Endothelial cell of umbilical vein (primary cell): ENCODE results near the gene TXNDC17. TPM values are rescaled to one million over a fixed set of nuclear protein-coding genes. Genes with fewer than 3 reads are reported as not detected.

Experiments used
- BruUV-seq: library from RNA; stranded (reverse); fragments of 400-500 nt; replicated peaks from 2 replicates; lab custom pipeline; 2021; lab: Mats Ljungman, UMichigan
- CTCF ChIA-PET: fragments of 300-600, 350-600 bp; sonication (Branson Sonifier 250); formaldehyde crosslinking; loops from one replicate; lab custom pipeline; 2021; ENCODE audit warnings: antibody characterized with exemption, inconsistent platforms; lab: Charles Lee
- POLR2A ChIA-PET: fragments of 300-600, 350-600 bp; sonication (Branson Sonifier 250); formaldehyde crosslinking; loops from one replicate; lab custom pipeline; 2021; ENCODE audit warnings: antibody characterized with exemption, inconsistent platforms; lab: Charles Lee
- DNase-seq: peaks from one replicate; pipeline ENCODE4 v3.0.0-alpha.2; 2011; ENCODE audit warnings: low read depth, low spot score
- FAIRE-seq: peaks from 2 replicates; lab custom pipeline; 2011; peaks lifted over from hg19 to GRCh38; lab: Jason Lieb, UNC
- H2AFZ ChIP-seq: 2 replicates; pipeline ENCODE4 v1.6.0; 2012; ENCODE audit warnings: low read depth, low read length, control low read depth, inconsistent platforms
- H3K27ac ChIP-seq: 2 replicates; pipeline ENCODE4 v1.5.1; 2011; ENCODE audit warnings: low read depth, mild to moderate bottlenecking, control low read depth, low read length, moderate library complexity; ENCODE audit not compliant: insufficient read depth
- H3K27me3 ChIP-seq, 2 experiments: 2 replicates each; pipeline versions ENCODE4 v1.6.0 to v1.6.1; 2011; ENCODE audit warnings: low read length in 2 of 2, mixed read lengths in 1 of 2; ENCODE audit not compliant: control insufficient read depth in 2 of 2, insufficient read depth in 2 of 2
- H3K36me3 ChIP-seq, 2 experiments: 2 replicates in 1 of 2; 3 replicates in 1 of 2; pipeline ENCODE4 v1.5.1; 2011; ENCODE audit warnings: low read length in 2 of 2, mild to moderate bottlenecking in 1 of 2, moderate library complexity in 1 of 2; ENCODE audit not compliant: control insufficient read depth in 2 of 2, insufficient read depth in 2 of 2; ENCODE audit errors: extremely low read depth in 1 of 2
- H3K4me1 ChIP-seq: 3 replicates; pipeline ENCODE4 v1.5.1; 2011; ENCODE audit warnings: mild to moderate bottlenecking, low read length; ENCODE audit not compliant: control insufficient read depth, insufficient read depth; ENCODE audit errors: extremely low read depth
- H3K4me2 ChIP-seq: 2 replicates; pipeline ENCODE4 v1.6.1; 2011; ENCODE audit warnings: low read length, control low read depth, mixed read lengths; ENCODE audit not compliant: insufficient read depth
- H3K4me3 ChIP-seq, 3 experiments: fragments of 200-600 bp in 1 of 3; sonication (generic), shearing (Covaris generic) in 1 of 3; replicated peaks in 1 of 3; 2 replicates each; pipeline ENCODE4 v1.5.1; 2011 to 2016; ENCODE audit warnings: control low read depth in 3 of 3, low read length in 3 of 3, mild to moderate bottlenecking in 2 of 3, inconsistent platforms in 1 of 3, low read depth in 1 of 3, moderate library complexity in 1 of 3; ENCODE audit not compliant: insufficient read depth in 1 of 3
- H3K79me2 ChIP-seq: 2 replicates; pipeline ENCODE4 v1.6.0; 2012; ENCODE audit warnings: low read length, inconsistent platforms; ENCODE audit not compliant: control insufficient read depth, insufficient read depth
- H3K9ac ChIP-seq: replicated peaks from 2 replicates; pipeline ENCODE3; 2011; ENCODE audit warnings: low read length, control low read depth; ENCODE audit not compliant: insufficient read depth; ENCODE audit errors: extremely low read depth
- H3K9me1 ChIP-seq: replicated peaks from 3 replicates; pipeline ENCODE4 v1.6.0; 2011; ENCODE audit warnings: mild to moderate bottlenecking, low read length; ENCODE audit not compliant: control insufficient read depth, insufficient read depth; ENCODE audit errors: extremely low read depth
- H3K9me3 ChIP-seq: replicated peaks from 2 replicates; pipeline ENCODE4 v1.5.1; 2012; ENCODE audit warnings: low read length, inconsistent platforms; ENCODE audit not compliant: control insufficient read depth, insufficient read depth
- H4K20me1 ChIP-seq: replicated peaks from 2 replicates; pipeline ENCODE3; 2011; ENCODE audit warnings: mild to moderate bottlenecking, low read length; ENCODE audit not compliant: control insufficient read depth, insufficient read depth; ENCODE audit errors: extremely low read depth
- EZH2 ChIP-seq: IDR thresholded peaks from 2 replicates; pipeline ENCODE4 v1.6.1; 2012; ENCODE audit warnings: borderline replicate concordance, low read depth, mild to moderate bottlenecking, moderate library complexity, low read length, inconsistent platforms; ENCODE audit not compliant: severe bottlenecking
- FOS ChIP-seq: IDR thresholded peaks from 2 replicates; pipeline ENCODE4 v1.6.1; 2011; ENCODE audit warnings: mild to moderate bottlenecking, low read length, moderate library complexity, borderline replicate concordance; ENCODE audit not compliant: insufficient read depth
- GATA2 ChIP-seq: IDR thresholded peaks from 2 replicates; pipeline ENCODE4 v1.7.0; 2011; ENCODE audit warnings: low read depth, mild to moderate bottlenecking, moderate library complexity, mixed read lengths, low read length; ENCODE audit not compliant: insufficient read length, insufficient read depth
- JUN ChIP-seq: IDR thresholded peaks from 2 replicates; pipeline ENCODE4 v1.6.1; 2011; ENCODE audit warnings: borderline replicate concordance, low read depth; ENCODE audit not compliant: insufficient read length, insufficient read depth
- MYC ChIP-seq: IDR thresholded peaks from one replicate; pipeline ENCODE4 v1.6.1; 2011; ENCODE audit warnings: mild to moderate bottlenecking, low read depth, low read length
- POLR2A ChIP-seq: IDR thresholded peaks from 2 replicates; pipeline ENCODE4 v1.6.1; 2012; ENCODE audit warnings: low read depth, mild to moderate bottlenecking, control low read depth, low read length
- POLR2AphosphoS5 ChIP-seq: IDR thresholded peaks from 2 replicates; pipeline ENCODE4 v1.6.1; 2012; ENCODE audit warnings: low read depth, mild to moderate bottlenecking, control low read depth, low read length, moderate library complexity; ENCODE audit not compliant: insufficient read depth
- dilution Hi-C: fragments of 300-500 bp; cut with MboI; formaldehyde crosslinking; loops from one replicate; pipeline ENCODE4 v1.15.0; 2019; ENCODE audit warnings: low sequenced_read_pairs; ENCODE audit not compliant: extremely low pct_ligation_motif_present
- intact Hi-C: fragments of 100-400 bp; cut with micrococcal nuclease; formaldehyde crosslinking; loops from one replicate; pipeline ENCODE4 v1.10.0; 2022
- polyA plus RNA-seq, 4 experiments: library from polyadenylated mRNA; depleted of rRNA in 3 of 4; stranded (reverse) in 3 of 4; unstranded in 1 of 4; fragments of >200 nt; gene quantifications; 2 replicates each; pipeline versions ENCODE4 v1.2.1 to v1.2.3, GENCODE V29; 2011 to 2012; ENCODE audit warnings: missing spikeins in 1 of 4
- total RNA-seq: library from RNA; stranded (reverse); gene quantifications from 2 replicates; pipeline ENCODE4 v1.2.3, GENCODE V29; 2021
- TF ChIP-seq, protein P1 (sequence below): IDR thresholded peaks from 2 replicates; pipeline ENCODE4 v1.6.1; 2011; ENCODE audit not compliant: insufficient read depth, insufficient read length
- TF ChIP-seq, protein P2 (sequence below), 2 donors: IDR thresholded peaks; 1 replicate in 1 of 2; 2 replicates in 1 of 2; pipeline ENCODE4 v1.5.1; 2011; ENCODE audit warnings: low read length in 2 of 2, mild to moderate bottlenecking in 2 of 2, moderate library complexity in 2 of 2, control low read depth in 1 of 2, inconsistent platforms in 1 of 2, low read depth in 1 of 2; ENCODE audit not compliant: insufficient read depth in 1 of 2; ENCODE audit errors: extremely low read depth in 1 of 2

TXNDC17 gene
- total and polyA plus RNA-seq, 2 donors (not counting 3 experiments of a cell fraction or from before 2014, with no cell fraction given), result 101 to 297 TPM

DNA sequence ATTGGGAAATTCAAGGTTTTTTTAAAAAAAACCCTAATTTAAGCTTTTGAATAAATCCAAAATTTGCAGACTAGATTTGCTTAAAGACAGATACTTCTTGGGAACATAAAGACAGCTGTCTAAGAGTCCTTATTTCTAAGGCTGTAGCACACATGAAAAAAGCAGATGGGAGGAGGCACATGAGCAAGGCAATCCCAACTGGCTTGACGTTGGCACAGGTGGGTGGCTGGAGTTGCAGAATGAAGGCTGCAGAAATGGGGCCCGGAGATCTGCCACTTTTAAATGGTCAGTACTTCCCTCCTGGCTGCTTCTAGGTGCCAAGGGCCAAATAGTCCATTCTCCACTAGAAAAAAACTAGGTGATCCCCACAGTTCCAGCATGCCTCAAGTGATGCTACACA lies 4.8 kb upstream of the TXNDC17 start:
- H3K79me2 ChIP-seq, result peaks cover 24% of the 10 kb centered on the region
- H3K4me1 ChIP-seq, result peaks cover 7% of the 10 kb centered on the region
- FAIRE-seq (no peak), DNase-seq (no peak)
- intact Hi-C loops, result no loop called here
- no peak overlapping the region for H3K4me3 ChIP-seq
- H3K27ac ChIP-seq, result no peak overlapping the region
- H3K9me3 ChIP-seq, result no peaks in the 10 kb centered on the region
- no peak overlapping the region for H2AFZ ChIP-seq
- peaks cover 0 to 6% of the 10 kb centered on the region in 2 experiments for H3K36me3 ChIP-seq
- TF ChIP-seq GATA2 (no peak), POLR2AphosphoS5 (no peak), FOS (no peak), EZH2 (no peak), MYC (no peak), POLR2A (no peak), JUN (no peak)
- TF ChIP-seq, protein P1, sequence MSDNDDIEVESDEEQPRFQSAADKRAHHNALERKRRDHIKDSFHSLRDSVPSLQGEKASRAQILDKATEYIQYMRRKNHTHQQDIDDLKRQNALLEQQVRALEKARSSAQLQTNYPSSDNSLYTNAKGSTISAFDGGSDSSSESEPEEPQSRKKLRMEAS, result no peak
- TF ChIP-seq, protein P2, sequence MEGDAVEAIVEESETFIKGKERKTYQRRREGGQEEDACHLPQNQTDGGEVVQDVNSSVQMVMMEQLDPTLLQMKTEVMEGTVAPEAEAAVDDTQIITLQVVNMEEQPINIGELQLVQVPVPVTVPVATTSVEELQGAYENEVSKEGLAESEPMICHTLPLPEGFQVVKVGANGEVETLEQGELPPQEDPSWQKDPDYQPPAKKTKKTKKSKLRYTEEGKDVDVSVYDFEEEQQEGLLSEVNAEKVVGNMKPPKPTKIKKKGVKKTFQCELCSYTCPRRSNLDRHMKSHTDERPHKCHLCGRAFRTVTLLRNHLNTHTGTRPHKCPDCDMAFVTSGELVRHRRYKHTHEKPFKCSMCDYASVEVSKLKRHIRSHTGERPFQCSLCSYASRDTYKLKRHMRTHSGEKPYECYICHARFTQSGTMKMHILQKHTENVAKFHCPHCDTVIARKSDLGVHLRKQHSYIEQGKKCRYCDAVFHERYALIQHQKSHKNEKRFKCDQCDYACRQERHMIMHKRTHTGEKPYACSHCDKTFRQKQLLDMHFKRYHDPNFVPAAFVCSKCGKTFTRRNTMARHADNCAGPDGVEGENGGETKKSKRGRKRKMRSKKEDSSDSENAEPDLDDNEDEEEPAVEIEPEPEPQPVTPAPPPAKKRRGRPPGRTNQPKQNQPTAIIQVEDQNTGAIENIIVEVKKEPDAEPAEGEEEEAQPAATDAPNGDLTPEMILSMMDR (IDR thresholded peaks at IDR 0.05; ENCODE audit: extremely low read depth in 1 of 2, insufficient read depth in 1 of 2, low read depth in 1 of 2, low read length in 2 of 2), result no peak
- ChIA-PET POLR2A (no interaction called here), CTCF (no interaction called here)
- dilution Hi-C loops, result no loop called here
- no peaks in the 10 kb centered on the region for H3K9me1 ChIP-seq
- no TSS peak for BruUV-seq
- no peaks in the 10 kb centered on the region for H3K27me3 ChIP-seq
- H3K9ac ChIP-seq, result no peak overlapping the region
- no peak overlapping the region for H3K4me2 ChIP-seq
- no peaks in the 10 kb centered on the region for H4K20me1 ChIP-seq
